IPS-18c (cell line): Measurements from ENCODE around the gene PCBD1.

ENCODE experiments used
- H3K4me3 ChIP-seq: 2 replicates; pipeline ENCODE4 v1.7.0; 2013; ENCODE audit warnings: low read depth, mild to moderate bottlenecking, low read length, moderate library complexity; ENCODE audit not compliant: insufficient read depth
- H3K9me3 ChIP-seq: one replicate; pipeline ENCODE4 v1.6.1; 2013; ENCODE audit warnings: mild to moderate bottlenecking, low read length, moderate library complexity; ENCODE audit not compliant: control insufficient read depth, insufficient read depth

PCBD1 gene

GRCh38 chr10:70907637-70908405 lies 19.5 kb upstream of the PCBD1 start:
- H3K9me3 ChIP-seq, result no peaks in the 10 kb centered on the region
- H3K4me3 ChIP-seq, result no peak overlapping the region

- Histone ChIP-seq H3K9me3 (no peaks in the 10 kb centered on the region), H3K4me3 (no peak overlapping the region)
Observed at GRCh38 chr10:70906953-70907636, 18.7 kb upstream of the PCBD1 start.

GRCh38 chr10:70906031-70906783 lies 17.8 kb upstream of the PCBD1 start:
- H3K9me3 ChIP-seq, result no peaks in the 10 kb centered on the region

GRCh38 chr10:70905071-70906021 lies 17.0 kb upstream of the PCBD1 start:
- no peak overlapping the region for H3K4me3 ChIP-seq
- no peaks in the 10 kb centered on the region for H3K9me3 ChIP-seq

More at GRCh38 chr10:70906031-70906783, 17.8 kb upstream of the PCBD1 start:
- H3K4me3 ChIP-seq, result no peak overlapping the region

- H3K9me3 ChIP-seq, result no peaks in the 10 kb centered on the region
- H3K4me3 ChIP-seq, result no peak overlapping the region
Observed at GRCh38 chr10:70903262-70903921, 15.0 kb upstream of the PCBD1 start.

GRCh38 chr10:70902661-70903261 lies 14.4 kb upstream of the PCBD1 start:
- no peak overlapping the region for H3K4me3 ChIP-seq

GRCh38 chr10:70901276-70901878 lies 13.0 kb upstream of the PCBD1 start:
- Histone ChIP-seq H3K4me3 (no peak overlapping the region), H3K9me3 (no peaks in the 10 kb centered on the region)

More at GRCh38 chr10:70902661-70903261, 14.4 kb upstream of the PCBD1 start:
- H3K9me3 ChIP-seq, result no peaks in the 10 kb centered on the region

GRCh38 chr10:70899096-70899495 lies 10.7 kb upstream of the PCBD1 start:
- H3K9me3 ChIP-seq, result no peaks in the 10 kb centered on the region
- no peak overlapping the region for H3K4me3 ChIP-seq

- H3K4me3 ChIP-seq, result no peak overlapping the region
- no peaks in the 10 kb centered on the region for H3K9me3 ChIP-seq
Observed at GRCh38 chr10:70898687-70899086, 10.3 kb upstream of the PCBD1 start.

- H3K9me3 ChIP-seq, result no peaks in the 10 kb centered on the region
Observed at GRCh38 chr10:70896551-70896950, 8.2 kb upstream of the PCBD1 start.

GRCh38 chr10:70894416-70894815 lies 6.1 kb upstream of the PCBD1 start:
- no peaks in the 10 kb centered on the region for H3K9me3 ChIP-seq

More at GRCh38 chr10:70896551-70896950, 8.2 kb upstream of the PCBD1 start:
- H3K4me3 ChIP-seq, result no peak overlapping the region

GRCh38 chr10:70893227-70894006 lies 5.1 kb upstream of the PCBD1 start:
- Histone ChIP-seq H3K9me3 (no peaks in the 10 kb centered on the region), H3K4me3 (no peak overlapping the region; the same call in 1 of the 2 replicates)

More at GRCh38 chr10:70894416-70894815, 6.1 kb upstream of the PCBD1 start:
- H3K4me3 ChIP-seq, result no peak overlapping the region

GRCh38 chr10:70892631-70893030 lies 4.3 kb upstream of the PCBD1 start:
- no peak overlapping the region for H3K4me3 ChIP-seq
- H3K9me3 ChIP-seq, result peaks cover 2% of the 10 kb centered on the region

GRCh38 chr10:70891627-70892026 lies 3.3 kb upstream of the PCBD1 start:
- Histone ChIP-seq H3K9me3 (peaks cover 2% of the 10 kb centered on the region), H3K4me3 (no peak overlapping the region)

GRCh38 chr10:70890917-70891431 lies 2.6 kb upstream of the PCBD1 start:
- peaks cover 2% of the 10 kb centered on the region for H3K9me3 ChIP-seq

More at GRCh38 chr10:70890917-70891431, 2.6 kb upstream of the PCBD1 start:
- H3K4me3 ChIP-seq, result no peak overlapping the region
